ENCODE measurements around the gene PATJ.
"Not testable (repeated sequence)": the region's sequence is repeated elsewhere in the genome, so short reads cannot be mapped to it uniquely, and the experiment has no call there.

Gene PATJ

DNA sequence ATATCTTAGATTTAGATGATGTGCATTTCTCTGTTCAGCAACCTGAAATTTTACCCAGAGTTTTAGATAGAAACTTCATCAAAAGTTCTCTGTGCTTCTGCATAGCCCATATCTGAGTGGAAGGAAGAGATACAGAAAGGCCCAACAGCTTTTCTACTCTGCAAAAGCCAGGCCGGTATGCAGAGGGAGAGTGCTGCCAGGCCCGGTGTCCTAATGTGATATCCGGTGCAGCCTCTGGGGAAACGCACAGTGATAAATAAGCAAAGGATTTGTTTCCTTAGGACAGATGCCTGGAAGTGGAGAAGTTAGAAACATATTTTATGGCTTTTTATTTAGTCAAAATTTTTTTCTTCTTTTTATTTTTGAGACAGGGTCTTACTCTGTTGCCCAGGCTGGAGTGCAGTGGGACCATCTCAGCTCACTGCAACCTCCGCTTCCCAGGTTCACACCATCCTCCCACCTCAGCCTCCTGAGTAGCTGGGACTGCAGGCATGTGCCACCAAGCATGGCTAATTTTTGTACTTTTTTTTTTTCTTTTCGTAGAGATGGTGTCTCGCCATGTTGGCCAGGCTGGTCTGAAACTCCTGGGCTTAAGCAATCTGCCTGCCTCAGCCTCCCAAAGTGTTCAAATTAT lies 145.8 kb downstream of the PATJ start:
- peak; percentile 45 for DNase-seq (ENCODE audit: low read depth, low spot score)

DNA sequence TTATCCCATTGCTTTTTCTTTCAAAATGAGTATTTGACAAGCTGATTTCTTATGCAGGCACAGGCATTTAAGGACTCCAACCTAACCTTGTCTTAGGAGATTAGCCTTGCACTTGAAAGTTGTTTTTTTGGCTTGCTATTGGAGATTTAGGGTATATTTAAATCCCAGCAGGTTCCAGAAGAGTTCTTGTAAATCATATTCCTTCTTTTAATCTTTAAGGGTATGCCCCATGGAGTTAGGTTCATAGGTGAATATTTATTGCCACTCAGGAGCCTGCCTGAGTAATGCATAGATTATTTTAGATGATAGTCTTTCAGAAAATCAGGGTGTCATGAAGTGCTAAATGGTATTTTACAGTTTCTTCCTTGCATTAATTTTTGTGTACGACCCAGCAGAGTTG lies 146.5 kb downstream of the PATJ start:
- no peak for DNase-seq (ENCODE audit: low read depth, low spot score)

DNA sequence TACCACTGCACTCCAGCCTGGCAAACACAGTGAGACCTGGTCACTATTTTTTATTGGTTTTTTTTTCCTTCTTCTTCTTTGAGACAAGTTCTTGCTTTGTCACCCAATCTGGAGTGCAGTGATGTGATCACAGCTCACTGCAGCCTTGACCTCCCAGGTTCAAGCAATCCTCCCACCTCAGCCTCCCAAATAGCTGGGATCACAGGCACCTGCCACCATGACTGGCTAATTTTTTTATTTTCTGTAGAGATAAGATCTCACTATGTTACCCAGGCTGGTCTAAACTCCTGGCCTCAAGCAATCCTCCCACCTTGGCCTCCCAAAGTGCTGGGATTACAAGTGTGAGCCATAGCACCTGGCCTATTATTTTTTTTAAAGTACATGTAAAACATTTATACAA lies 148.2 kb downstream of the PATJ start:
- DNase-seq (ENCODE audit: low read depth, low spot score): not testable (repeated sequence)

DNA sequence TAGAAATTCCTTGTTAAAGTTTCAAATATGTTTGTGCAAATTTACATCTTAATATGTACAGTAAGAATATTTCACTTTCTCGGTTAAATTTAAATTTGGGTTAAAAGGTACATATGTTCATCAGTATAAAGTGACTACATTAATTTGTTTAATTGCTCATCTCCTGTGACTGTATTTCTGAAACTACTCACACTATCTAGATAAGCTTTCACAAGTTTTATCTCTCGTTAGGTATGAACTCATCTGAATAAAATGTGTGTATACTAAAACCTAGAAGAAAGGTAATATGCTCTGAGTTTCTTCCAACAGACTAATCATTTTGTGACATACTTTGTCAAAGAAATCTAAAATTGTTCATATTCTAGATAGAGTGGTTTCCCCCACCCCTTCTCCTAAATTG lies 150.7 kb downstream of the PATJ start:
- DNase-seq (ENCODE audit: low read depth, low spot score): no peak

DNA sequence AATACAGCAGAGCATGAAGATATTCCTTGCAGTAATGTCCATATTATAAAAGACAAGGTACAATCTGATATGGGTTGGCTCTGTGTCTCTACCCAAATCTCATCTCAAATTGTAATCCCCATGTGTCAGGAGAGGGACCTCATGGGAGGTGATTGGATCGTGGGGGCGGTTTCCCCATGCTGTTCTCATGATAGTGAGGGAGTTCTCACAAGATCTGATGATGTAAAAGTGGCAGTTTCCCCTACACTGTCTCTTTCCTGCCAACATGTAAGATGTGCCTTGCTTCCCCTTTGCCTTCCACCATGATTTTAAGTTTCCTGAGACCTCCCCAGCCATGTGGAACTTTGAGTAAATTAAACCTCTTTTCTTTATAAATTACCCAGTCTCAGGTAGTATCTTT lies 152.0 kb downstream of the PATJ start:
- not testable (repeated sequence) for DNase-seq (ENCODE audit: low read depth, low spot score)

DNA sequence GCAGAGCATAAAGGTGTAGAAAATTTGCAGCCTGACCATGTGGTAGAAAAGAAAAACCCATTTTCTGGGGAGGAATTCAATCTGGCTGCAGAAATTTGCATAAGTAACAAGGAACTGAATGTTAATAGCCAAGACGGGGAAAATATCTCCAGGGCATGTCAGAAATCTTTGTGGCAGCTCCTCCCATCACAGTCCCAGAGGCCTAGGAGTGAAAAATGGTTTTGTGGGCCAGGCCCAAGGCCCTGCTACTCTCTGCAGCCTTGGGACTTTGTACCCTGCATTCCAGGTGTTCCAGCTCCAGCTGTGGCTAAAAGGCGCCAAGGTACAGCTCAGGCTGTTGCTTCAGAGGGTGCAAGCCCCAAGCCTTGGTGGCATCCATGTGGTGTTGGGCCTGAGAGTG lies 152.9 kb downstream of the PATJ start:
- DNase-seq (ENCODE audit: low read depth, low spot score): no peak

DNA sequence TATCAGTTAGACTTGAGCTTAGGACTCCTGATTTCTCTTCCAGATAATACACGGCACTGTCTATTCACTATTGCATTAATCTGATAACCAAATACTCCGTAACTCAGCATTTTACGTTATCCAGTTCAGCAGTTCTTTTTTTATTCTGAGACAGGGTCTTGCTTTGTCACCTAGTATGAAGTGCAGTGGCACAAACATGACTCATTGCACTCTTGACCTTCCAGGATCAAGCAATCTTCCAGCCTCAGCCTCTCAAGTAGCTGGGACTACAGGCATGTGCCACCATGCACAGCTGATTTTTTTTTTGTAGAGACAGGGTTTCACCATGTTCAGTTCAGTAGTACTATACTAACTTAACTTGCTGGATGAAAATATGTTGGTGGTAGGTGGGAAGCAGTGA lies 156.4 kb downstream of the PATJ start:
- DNase-seq (ENCODE audit: low read depth, low spot score): no peak

DNA sequence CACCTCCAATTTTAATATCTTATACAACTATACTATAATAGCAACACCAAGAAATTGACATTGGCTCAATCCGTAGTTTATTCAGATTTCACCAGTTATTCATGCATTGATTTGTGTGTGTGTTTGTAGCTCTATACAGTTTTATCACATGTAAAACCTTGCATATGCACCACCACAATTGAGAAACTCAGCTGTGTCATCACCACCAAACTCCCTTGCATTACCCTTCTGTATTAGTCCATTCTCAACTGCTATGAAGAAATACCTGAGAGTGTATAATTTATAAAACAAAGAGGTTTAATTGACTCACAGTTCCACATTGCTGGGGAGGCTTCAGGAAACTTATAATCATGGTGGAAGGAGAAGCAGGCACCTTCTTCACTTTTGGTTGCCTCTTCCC lies 162.1 kb downstream of the PATJ start:
- DNase-seq (ENCODE audit: low read depth, low spot score): no peak

DNA sequence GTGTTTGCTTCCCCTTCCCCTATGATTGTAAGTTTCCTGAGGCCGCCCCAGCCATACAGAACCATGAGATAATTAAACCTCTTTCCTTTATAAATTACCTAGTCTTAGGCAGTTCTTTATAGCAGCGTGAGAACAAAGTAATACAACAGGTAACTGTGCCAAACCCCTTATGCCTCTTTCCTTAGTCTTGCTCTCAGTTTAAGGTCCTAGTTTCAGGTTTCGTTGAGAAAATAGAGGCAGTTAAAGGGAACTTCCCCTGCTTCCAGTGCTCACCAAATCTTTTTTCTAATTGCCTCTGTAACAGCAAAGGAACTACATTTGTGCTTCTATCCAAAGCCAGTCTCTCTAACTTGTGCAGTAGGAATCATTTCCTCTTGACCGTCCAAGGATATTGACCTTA lies 164.8 kb downstream of the PATJ start:
- no peak for DNase-seq (ENCODE audit: low read depth, low spot score)

DNA sequence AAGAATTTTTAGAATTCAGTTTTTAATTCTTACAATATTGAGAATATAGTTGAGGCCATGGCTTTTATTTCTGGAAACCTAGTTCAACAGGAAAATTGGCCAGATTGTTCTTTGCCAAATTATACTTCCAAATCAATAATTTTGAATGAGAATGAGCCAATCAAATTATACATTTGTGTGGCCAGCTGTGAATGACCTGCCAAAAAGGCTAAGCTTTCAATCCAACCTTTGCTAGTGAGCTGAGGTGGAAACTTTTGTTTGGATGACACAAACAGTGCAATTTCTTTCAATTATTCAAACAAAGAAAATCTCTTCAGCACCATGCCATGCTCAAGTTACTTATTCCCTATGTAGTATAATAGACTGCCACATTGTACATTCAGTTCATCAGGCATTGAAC lies 167.8 kb downstream of the PATJ start:
- no peak for DNase-seq (ENCODE audit: low read depth, low spot score)

DNA sequence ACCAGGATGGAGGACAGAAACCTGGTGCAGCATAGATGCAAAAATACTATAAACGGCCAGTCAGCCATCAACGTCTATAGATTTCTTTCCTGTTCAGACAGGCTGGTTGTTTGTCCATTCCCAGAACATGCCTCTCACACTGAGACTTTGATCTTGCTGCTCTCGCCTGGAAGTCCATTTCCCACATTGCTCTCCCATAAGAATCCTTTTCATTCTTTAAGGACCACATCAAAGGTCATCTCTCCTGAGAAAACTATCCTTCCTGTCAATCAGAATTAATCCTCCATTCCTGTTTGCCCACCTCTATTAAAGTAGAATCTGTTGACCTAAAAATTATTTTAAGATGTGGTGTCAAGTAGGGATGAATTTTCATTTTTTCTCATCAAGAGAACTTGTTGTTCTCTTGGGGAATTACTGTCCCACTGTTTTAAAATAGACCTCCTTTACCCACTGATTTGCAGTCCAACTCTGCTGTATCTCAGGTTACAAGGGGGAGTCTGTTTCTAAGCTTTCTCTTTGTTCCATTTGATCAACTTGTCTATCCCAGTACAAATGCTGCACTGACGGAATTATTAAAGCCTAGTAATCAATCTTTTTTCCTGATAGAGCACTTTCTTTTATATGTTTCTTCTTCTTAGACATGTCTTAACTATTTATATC lies 172.7 kb downstream of the PATJ start:
- DNase-seq (ENCODE audit: low read depth, low spot score): peak; percentile 23

DNA sequence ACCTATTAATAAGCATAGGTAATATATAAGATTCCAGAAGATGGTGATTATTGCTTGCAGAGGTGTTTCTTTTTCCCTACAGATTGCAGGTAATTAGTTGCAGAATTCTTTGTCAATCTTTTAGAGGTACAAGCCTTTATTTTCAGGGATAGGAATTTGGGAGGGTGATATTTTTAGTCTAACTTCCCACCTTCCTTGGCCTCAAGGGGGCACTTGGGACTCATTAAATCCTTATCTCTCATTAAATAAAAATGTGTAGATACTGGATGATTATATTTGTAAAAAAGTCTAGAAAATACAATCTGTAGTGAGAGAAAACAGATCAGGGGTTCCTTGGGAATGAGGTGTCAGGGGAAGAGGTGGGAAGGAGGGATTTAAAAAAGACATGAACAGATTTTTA lies 179.2 kb downstream of the PATJ start:
- peak; percentile 10 for DNase-seq (ENCODE audit: low read depth, low spot score)

DNA sequence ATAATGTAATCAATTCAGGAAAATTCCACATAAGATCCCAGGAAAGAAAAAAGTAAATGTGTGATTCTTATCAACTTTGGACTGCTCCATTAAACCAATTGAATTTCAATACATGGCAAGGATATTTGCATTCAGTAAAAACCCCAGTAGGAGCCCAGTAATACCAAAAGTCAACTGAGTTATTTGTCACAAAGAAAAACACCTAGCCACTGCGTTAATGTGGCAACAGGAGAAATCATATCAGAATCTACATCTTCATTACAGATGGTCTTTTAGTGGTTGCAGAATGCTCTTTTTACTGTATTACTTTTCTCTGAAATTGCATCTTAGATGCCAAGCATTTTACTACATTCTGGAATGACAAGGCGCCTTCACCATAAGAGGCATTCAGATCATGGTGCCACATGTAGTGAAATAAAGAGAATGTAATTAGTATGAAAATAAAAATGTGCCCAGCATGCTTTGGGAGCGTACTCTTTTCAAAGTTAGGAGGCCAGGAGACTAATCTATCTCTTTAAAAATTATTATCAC lies 180.7 kb downstream of the PATJ start:
- no peak for DNase-seq (ENCODE audit: low read depth, low spot score)

DNA sequence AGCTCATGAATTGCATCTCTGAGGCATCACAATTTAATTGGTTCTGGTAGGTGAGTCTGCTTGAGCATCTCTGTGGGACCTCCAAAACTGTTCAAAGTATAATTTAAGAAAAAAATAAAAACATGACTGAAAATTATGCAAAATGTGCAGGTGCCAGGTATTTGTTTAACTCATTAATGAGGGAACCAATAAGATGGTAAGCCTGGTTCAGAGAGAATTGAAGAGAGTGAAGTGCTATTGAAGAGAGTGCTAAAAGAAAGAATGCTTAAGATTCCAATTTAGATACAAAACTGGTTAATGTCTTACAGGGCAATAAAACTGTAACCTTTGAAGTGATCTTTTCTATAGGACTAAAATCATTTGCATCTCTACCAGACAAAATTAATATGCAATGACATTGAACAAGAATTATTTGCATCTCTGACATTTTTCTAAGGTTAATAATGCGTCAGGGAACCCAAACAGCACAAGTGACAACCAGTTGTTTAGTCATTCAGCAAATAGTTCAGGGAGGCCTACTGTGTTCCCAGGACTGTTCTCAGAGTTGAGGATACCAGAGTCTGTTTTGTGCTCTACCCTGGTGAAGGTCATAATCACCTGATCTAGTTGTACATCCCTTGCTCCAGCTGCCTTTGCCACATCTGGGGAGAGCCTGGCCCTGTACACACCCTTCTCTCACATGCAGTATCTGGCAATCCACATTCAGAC lies 183.5 kb downstream of the PATJ start:
- no peak for DNase-seq (ENCODE audit: low read depth, low spot score)

DNA sequence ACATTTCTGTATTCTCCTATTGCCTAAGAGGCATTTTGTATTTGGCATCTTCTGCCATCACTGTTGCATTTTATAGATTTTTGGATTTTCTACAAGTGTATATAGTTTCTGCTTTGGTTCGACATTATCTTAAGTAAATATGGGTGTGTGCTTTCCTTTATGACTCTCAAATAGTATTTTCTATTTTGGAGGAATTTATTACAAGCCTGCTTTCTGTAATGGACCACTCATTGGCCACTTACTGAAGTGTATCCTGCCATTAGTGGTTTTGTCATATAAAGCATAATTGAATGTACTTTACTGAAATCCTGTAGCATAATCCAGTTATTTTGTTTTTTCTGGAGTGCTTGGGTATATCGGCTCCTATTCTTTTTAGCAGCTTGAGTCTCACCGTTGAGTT lies 184.3 kb downstream of the PATJ start:
- no peak for DNase-seq (ENCODE audit: low read depth, low spot score)

DNA sequence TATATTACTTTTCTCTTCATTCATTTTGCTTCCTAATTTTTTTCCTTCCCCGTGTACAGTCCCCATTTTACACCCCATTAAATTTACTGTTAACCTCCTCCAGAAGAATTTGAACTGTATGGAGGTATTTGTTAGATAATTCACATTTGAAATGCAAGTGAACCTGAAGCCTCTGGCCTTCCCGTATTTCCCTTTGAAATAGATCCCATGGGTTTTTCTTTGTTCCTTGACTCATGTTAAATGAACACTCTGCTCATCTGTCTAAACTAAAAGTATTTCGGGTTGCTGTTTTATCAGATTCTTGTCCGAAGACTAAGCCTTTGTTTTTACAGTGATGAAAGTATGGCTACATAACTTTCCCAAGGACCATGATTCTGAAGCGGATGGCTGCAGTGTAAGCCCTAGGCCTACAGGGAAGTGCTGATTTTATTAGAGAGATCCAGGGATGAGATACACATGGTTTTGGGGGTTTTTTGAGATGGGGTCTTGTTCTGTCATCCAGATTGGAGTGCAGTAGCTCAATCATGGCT lies 187.9 kb downstream of the PATJ start:
- DNase-seq (ENCODE audit: low read depth, low spot score): no peak

DNA sequence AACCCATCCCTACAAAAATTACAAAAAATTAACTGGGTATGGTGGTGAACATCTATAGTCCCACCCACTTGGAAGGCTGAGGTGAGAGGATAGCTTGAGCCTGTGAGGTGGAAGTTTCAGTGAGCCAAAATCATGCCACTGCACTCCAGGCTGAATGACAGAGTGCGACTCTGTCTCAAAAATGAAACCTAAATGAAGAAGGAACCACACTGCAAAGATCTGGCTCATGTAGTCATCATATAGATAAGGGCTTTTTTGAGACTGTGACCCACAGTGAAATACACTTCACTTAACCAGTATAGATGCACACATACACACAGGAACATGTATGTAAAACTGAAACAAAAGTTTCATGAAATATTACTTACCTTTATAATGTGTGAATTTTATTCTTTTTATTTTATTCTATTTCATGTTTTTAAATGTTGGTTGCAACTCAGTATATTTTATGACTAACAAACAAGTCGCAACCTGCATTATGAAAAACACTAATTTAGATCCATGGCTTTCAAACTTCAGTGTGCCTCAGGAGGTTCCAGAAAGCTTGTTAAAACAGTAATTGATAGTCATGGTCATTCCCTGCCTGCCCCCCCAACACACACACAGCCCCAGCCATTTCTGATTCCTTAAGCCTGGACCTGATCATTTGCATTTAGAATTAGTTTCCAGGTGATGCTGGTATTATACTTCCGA lies 189.5 kb downstream of the PATJ start:
- DNase-seq (ENCODE audit: low read depth, low spot score): no peak

DNA sequence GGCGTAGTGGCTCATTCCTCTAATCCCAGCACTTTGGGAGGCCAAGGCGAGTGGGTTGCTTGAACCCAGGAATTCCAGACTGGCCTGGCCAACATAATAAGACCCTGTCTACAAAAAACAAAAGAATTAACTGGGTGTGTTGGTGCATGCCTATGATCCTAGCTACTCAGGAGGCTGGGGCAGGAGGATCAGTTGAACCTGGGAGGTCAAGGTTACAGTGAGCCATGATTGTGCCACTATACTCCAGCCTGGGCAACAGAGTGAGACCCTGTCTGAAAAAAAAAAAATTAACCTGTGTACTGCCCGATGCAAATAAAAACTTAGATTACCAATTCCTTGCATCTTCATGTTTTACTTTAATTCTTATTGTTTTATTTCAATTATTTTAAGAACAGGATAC lies 193.2 kb downstream of the PATJ start:
- DNase-seq (ENCODE audit: low read depth, low spot score): no peak

DNA sequence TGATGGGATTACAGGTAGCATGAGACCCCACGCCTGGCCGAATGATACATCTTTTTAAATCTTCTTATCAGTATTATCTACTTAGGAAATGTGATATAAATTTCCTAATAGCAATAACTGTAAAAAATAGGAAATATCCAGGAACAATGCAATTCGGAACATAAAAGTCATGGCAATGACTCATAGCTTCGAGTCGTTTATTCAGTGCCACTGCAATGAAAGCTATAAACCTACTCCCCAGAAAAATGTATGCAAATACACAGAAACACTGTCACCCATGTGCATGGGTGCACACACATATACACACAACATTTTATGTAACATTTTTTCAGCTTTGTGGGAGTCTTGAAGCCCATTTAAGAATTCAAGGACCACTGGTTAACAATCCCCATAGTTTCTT lies 194.6 kb downstream of the PATJ start:
- no peak for DNase-seq (ENCODE audit: low read depth, low spot score)

DNA sequence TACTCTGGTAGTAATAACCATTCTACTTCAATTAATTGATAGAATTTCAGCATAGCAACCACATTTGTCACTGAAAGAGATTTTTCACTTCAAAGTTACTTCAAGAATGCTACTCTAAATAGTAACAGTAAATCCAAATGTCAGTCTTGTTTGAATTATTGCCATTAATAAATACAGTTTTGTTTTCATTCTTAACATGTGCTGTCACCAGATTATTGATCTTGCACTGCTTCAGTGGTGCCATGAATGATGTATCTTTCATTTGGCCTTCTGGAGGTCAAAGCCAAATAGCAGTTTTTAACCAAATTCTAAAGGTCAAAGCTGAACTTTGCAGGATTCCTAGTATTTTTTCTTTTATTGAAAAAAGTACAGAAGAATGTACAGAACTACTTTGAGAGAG lies 199.5 kb downstream of the PATJ start:
- no peak for DNase-seq (ENCODE audit: low read depth, low spot score)

DNA sequence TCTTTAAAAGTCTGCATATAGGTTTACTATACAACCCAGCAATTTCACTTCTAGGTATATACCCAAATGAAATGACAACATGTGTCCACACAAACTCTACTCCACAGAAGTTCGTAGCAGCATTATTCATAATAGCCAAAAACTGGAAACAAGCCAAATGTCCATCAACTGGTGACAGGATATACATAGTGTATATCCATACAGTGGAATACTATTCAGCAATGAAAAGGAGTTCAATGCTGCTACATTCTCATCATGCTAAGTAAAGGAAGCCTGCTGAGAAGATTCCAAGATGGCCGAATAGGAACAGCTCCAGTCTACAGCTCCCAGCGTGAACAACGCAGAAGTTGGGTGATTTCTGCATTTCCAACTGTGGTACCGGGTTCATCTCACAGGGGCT lies 200.6 kb downstream of the PATJ start:
- DNase-seq (ENCODE audit: low read depth, low spot score): no peak

DNA sequence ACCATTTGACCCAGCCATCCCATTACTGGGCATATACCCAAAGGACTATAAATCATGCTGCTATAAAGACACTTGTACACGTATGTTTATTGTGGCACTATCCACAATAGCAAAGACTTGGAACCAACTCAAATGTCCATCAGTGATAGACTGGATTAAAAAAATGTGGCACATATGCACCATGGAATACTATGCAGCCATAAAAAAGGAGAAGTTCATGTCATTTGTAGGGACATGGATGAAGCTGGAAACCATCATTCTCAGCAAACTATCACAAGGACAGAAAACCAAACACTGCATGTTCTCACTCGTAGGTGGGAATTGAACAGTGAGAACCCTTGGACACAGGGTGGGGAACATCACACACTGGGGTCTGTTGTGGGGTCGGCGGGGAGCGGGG lies 206.4 kb downstream of the PATJ start:
- DNase-seq (ENCODE audit: low read depth, low spot score): not testable (repeated sequence)
